ENCODE measurements around the gene PIBF1.
"Not testable (repeated sequence)": the region's sequence is repeated elsewhere in the genome, so short reads cannot be mapped to it uniquely, and the experiment has no call there.

Gene PIBF1

GRCh38 chr13:73025217-73026012 is 243.5 kb downstream of the PIBF1 start:
- DNase-seq: no peak

- no peak for DNase-seq
Measured at GRCh38 chr13:73034901-73035300, 253.0 kb downstream of the PIBF1 start.

- DNase-seq: no peak
Measured at GRCh38 chr13:73035660-73036059, 253.7 kb downstream of the PIBF1 start.

- no peak for DNase-seq
Measured at GRCh38 chr13:73036566-73036965, 254.6 kb downstream of the PIBF1 start.

- DNase-seq: no peak
Measured at GRCh38 chr13:73038064-73038463, 256.1 kb downstream of the PIBF1 start.

- no peak for DNase-seq
Measured at GRCh38 chr13:73039201-73040108, 257.5 kb downstream of the PIBF1 start.

GRCh38 chr13:73040484-73040883 is 258.6 kb downstream of the PIBF1 start:
- no peak for DNase-seq

- no peak for DNase-seq
Measured at GRCh38 chr13:73040968-73041596, 259.1 kb downstream of the PIBF1 start.

- no peak for DNase-seq
Measured at GRCh38 chr13:73045031-73045430, 263.1 kb downstream of the PIBF1 start.

- DNase-seq: not testable (repeated sequence)
Measured at GRCh38 chr13:73048615-73049014, 266.7 kb downstream of the PIBF1 start.

- DNase-seq: no peak
Measured at GRCh38 chr13:73054712-73055111, 272.8 kb downstream of the PIBF1 start.

- DNase-seq: no peak
Measured at GRCh38 chr13:73055813-73056564, 274.1 kb downstream of the PIBF1 start.

GRCh38 chr13:73056565-73056962 is 274.6 kb downstream of the PIBF1 start:
- DNase-seq: no peak

- DNase-seq: peak in 1 of 6 experiments; percentile 2
Measured at GRCh38 chr13:73057284-73058063, 275.5 kb downstream of the PIBF1 start.

GRCh38 chr13:73058064-73058313 is 276.1 kb downstream of the PIBF1 start:
- DNase-seq: no peak

GRCh38 chr13:73058432-73058735 is 276.5 kb downstream of the PIBF1 start:
- no peak for DNase-seq

- DNase-seq: peak; percentile 88 to 94 (median 92)
Measured at GRCh38 chr13:73058736-73059459, 277.0 kb downstream of the PIBF1 start, which contains the start of gene KLF5. Gene KLF5 (plus strand): TSS chr13:73059005. CDS start chr13:73059328, 323 bp downstream.

GRCh38 chr13:73059460-73060250 is 277.7 kb downstream of the PIBF1 start:
- peak in 5 of 6 experiments; percentile 20 to 76 (median 42) for DNase-seq

GRCh38 chr13:73060251-73061160 is 278.6 kb downstream of the PIBF1 start:
- DNase-seq: peak in 1 of 6 experiments; percentile 27
